Suprapubic skin (tissue), 4 donors: ENCODE results near the gene STARD13. TPM values are rescaled to one million over a fixed set of nuclear protein-coding genes. Genes with fewer than 3 reads are reported as not detected.

ENCODE experiments used
- DNase-seq, 2 donors: peaks; one replicate each; pipeline ENCODE4 v3.0.0-alpha.2; 2019; ENCODE audit warnings: low spot score in 2 of 2
- H3K27ac ChIP-seq: fragments of 200-600 bp; sonication (generic); one replicate; pipeline ENCODE4 v1.5.1; 2019
- H3K27me3 ChIP-seq: fragments of 200-600 bp; sonication (generic); one replicate; pipeline ENCODE4 v1.5.1; 2019
- H3K36me3 ChIP-seq: fragments of 200-600 bp; sonication (generic); one replicate; pipeline ENCODE4 v1.5.1; 2019
- H3K4me1 ChIP-seq: fragments of 200-600 bp; sonication (generic); one replicate; pipeline ENCODE4 v1.5.1; 2019
- H3K4me3 ChIP-seq: fragments of 200-600 bp; sonication (generic); one replicate; pipeline ENCODE4 v1.5.1; 2019; ENCODE audit warnings: mild to moderate bottlenecking
- H3K9me3 ChIP-seq: fragments of 200-600 bp; sonication (generic); one replicate; pipeline ENCODE4 v1.5.1; 2019
- CTCF ChIP-seq, 2 donors: fragments of 200-600 bp in 1 of 2; fragments of 450-650 bp in 1 of 2; sonication (generic) in 1 of 2; IDR thresholded peaks; one replicate each; pipeline ENCODE4 v1.5.1; 2016 to 2019; ENCODE audit warnings: antibody characterized with exemption in 2 of 2, mild to moderate bottlenecking in 1 of 2, moderate library complexity in 1 of 2
- EP300 ChIP-seq: sonication (generic); formaldehyde crosslinking; IDR thresholded peaks from one replicate; pipeline ENCODE4 v1.6.1; 2017; ENCODE audit warnings: antibody characterized with exemption
- POLR2A ChIP-seq, 2 donors: fragments of 450-650 bp; IDR thresholded peaks; one replicate each; pipeline ENCODE4 v1.6.1; 2017; ENCODE audit warnings: antibody characterized with exemption in 2 of 2, mild to moderate bottlenecking in 2 of 2, moderate library complexity in 2 of 2
- POLR2AphosphoS5 ChIP-seq, 3 donors: sonication (generic); formaldehyde crosslinking; IDR thresholded peaks; one replicate each; pipeline ENCODE4 v1.6.1; 2017; ENCODE audit warnings: antibody characterized with exemption in 3 of 3
- WGBS: methylation state at CpG from one replicate; pipeline ENCODE4 v1.1.5; 2018; 5-methylcytosine and 5-hydroxymethylcytosine counted together
- total RNA-seq, 4 donors: library from RNA; depleted of rRNA; stranded (reverse); fragments of >200 nt; gene quantifications; one replicate each; pipeline ENCODE4 v1.1.0, GENCODE V29; 2016

STARD13 gene
- total RNA-seq, 4 donors from 2014 or later: 7.9 to 31.4 (median 15.9) TPM

GRCh38 chr13:33270895-33271538 lies 14.5 kb downstream of the STARD13 start:
- DNase-seq: no peak
- peak overlapping the region; percentile 57 for H3K27ac ChIP-seq
- WGBS: 57% methylated on average over 3 of the region's 3 CpGs
- H3K36me3 ChIP-seq: no peaks in the 10 kb centered on the region
- peaks cover 34% of the 10 kb centered on the region for H3K4me1 ChIP-seq
- H3K9me3 ChIP-seq: no peaks in the 10 kb centered on the region
- H3K27me3 ChIP-seq: no peaks in the 10 kb centered on the region
- TF ChIP-seq POLR2A (IDR thresholded peaks at IDR 0.05) (no peak), POLR2AphosphoS5 (IDR thresholded peaks at IDR 0.05) (no peak), CTCF (IDR thresholded peaks at IDR 0.05) (no peak), EP300 (no peak)
- no peak overlapping the region for H3K4me3 ChIP-seq

- Histone ChIP-seq H3K27ac (no peak overlapping the region), H3K4me1 (peaks cover 32% of the 10 kb centered on the region), H3K9me3 (no peaks in the 10 kb centered on the region), H3K27me3 (no peaks in the 10 kb centered on the region), H3K36me3 (no peaks in the 10 kb centered on the region), H3K4me3 (no peak overlapping the region)
- DNase-seq: no peak
- TF ChIP-seq POLR2A (IDR thresholded peaks at IDR 0.05) (no peak), POLR2AphosphoS5 (IDR thresholded peaks at IDR 0.05) (no peak), CTCF (IDR thresholded peaks at IDR 0.05) (no peak), EP300 (no peak)
- 95% methylated on average over 2 of the region's 2 CpGs for WGBS
These were observed 19.9 kb downstream of the STARD13 start for GRCh38 chr13:33265607-33266006.

- H3K36me3 ChIP-seq: no peaks in the 10 kb centered on the region
- H3K4me3 ChIP-seq: no peak overlapping the region
- H3K27me3 ChIP-seq: no peaks in the 10 kb centered on the region
- H3K27ac ChIP-seq: no peak overlapping the region
- TF ChIP-seq EP300 (no peak), CTCF (IDR thresholded peaks at IDR 0.05) (no peak), POLR2A (IDR thresholded peaks at IDR 0.05) (no peak), POLR2AphosphoS5 (IDR thresholded peaks at IDR 0.05) (no peak)
- no peak for DNase-seq
- H3K9me3 ChIP-seq: no peaks in the 10 kb centered on the region
- peaks cover 33% of the 10 kb centered on the region for H3K4me1 ChIP-seq
These were observed 20.4 kb downstream of the STARD13 start for GRCh38 chr13:33265133-33265532.

- no peak for DNase-seq
- Histone ChIP-seq H3K36me3 (no peaks in the 10 kb centered on the region), H3K27me3 (no peaks in the 10 kb centered on the region), H3K4me1 (peaks cover 34% of the 10 kb centered on the region), H3K9me3 (no peaks in the 10 kb centered on the region), H3K4me3 (no peak overlapping the region), H3K27ac (no peak overlapping the region)
- no peak for TF ChIP-seq EP300
- TF ChIP-seq CTCF (IDR thresholded peaks at IDR 0.05): no peak
- no peak for TF ChIP-seq POLR2AphosphoS5 (IDR thresholded peaks at IDR 0.05)
- no peak for TF ChIP-seq POLR2A (IDR thresholded peaks at IDR 0.05)
- 79% methylated on average over 4 of the region's 4 CpGs for WGBS
These were observed 21.0 kb downstream of the STARD13 start for GRCh38 chr13:33264620-33264978.

GRCh38 chr13:33263976-33264619 lies 21.5 kb downstream of the STARD13 start:
- peak overlapping the region; percentile 24 for H3K27ac ChIP-seq
- no peak for DNase-seq
- no peaks in the 10 kb centered on the region for H3K27me3 ChIP-seq
- no peaks in the 10 kb centered on the region for H3K36me3 ChIP-seq
- H3K9me3 ChIP-seq: no peaks in the 10 kb centered on the region
- peaks cover 38% of the 10 kb centered on the region for H3K4me1 ChIP-seq
- no peak overlapping the region for H3K4me3 ChIP-seq
- 96% methylated on average over 5 of the region's 5 CpGs for WGBS
- TF ChIP-seq POLR2AphosphoS5 (IDR thresholded peaks at IDR 0.05) (no peak), CTCF (IDR thresholded peaks at IDR 0.05) (no peak), EP300 (no peak), POLR2A (IDR thresholded peaks at IDR 0.05) (no peak)
